GM12874 (cell line): ENCODE measurements around the gene U2AF1L4.

Source experiments
- TF ChIP-seq, protein P1 (sequence below): IDR thresholded peaks from 2 replicates; pipeline ENCODE4 v1.5.1; 2011; ENCODE audit warnings: low read depth, mild to moderate bottlenecking, control low read depth, low read length, moderate library complexity; ENCODE audit not compliant: insufficient read depth

Gene U2AF1L4

GRCh38 chr19:35722897-35723296 is 22.3 kb downstream of the U2AF1L4 start:
- TF ChIP-seq, protein P1, sequence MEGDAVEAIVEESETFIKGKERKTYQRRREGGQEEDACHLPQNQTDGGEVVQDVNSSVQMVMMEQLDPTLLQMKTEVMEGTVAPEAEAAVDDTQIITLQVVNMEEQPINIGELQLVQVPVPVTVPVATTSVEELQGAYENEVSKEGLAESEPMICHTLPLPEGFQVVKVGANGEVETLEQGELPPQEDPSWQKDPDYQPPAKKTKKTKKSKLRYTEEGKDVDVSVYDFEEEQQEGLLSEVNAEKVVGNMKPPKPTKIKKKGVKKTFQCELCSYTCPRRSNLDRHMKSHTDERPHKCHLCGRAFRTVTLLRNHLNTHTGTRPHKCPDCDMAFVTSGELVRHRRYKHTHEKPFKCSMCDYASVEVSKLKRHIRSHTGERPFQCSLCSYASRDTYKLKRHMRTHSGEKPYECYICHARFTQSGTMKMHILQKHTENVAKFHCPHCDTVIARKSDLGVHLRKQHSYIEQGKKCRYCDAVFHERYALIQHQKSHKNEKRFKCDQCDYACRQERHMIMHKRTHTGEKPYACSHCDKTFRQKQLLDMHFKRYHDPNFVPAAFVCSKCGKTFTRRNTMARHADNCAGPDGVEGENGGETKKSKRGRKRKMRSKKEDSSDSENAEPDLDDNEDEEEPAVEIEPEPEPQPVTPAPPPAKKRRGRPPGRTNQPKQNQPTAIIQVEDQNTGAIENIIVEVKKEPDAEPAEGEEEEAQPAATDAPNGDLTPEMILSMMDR: no peak

- TF ChIP-seq, protein P1: no peak
These were observed 22.8 kb downstream of the U2AF1L4 start for GRCh38 chr19:35722461-35722860.

DNA sequence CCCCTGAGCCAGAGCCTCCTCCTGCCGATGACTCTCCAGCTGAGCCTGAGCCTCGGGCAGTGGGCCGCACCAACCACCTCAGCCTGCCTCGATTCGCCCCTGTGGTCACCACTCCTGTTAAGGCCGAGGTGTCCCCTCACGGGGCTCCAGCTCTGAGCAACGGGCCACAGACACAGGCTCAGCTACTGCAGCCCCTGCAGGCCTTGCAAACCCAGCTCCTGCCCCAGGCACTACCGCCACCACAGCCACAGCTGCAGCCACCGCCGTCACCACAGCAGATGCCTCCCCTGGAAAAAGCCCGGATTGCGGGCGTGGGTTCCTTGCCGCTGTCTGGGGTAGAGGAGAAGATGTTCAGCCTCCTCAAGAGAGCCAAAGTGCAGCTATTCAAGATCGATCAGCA is 23.8 kb downstream of the U2AF1L4 start:
- TF ChIP-seq, protein P1: no peak

DNA sequence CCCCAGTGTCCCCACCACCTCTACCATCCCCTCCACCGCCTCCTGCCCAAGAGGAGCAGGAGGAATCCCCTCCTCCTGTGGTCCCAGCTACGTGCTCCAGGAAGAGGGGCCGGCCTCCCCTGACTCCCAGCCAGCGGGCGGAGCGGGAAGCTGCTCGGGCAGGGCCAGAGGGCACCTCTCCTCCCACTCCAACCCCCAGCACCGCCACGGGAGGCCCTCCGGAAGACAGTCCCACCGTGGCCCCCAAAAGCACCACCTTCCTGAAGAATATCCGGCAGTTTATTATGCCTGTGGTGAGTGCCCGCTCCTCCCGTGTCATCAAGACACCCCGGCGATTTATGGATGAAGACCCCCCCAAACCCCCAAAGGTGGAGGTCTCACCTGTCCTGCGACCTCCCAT is 24.6 kb downstream of the U2AF1L4 start:
- TF ChIP-seq, protein P1: no peak

DNA sequence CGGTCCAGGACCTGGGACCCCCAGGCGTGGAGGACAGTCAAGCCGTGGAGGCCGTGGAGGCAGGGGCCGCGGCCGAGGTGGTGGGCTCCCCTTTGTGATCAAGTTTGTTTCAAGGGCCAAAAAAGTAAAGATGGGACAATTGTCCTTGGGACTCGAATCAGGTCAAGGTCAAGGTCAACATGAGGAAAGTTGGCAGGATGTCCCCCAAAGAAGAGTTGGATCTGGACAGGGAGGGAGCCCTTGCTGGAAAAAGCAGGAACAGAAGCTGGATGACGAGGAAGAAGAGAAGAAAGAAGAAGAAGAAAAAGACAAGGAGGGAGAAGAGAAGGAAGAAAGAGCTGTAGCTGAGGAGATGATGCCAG is 25.1 kb downstream of the U2AF1L4 start:
- TF ChIP-seq, protein P1: no peak

DNA sequence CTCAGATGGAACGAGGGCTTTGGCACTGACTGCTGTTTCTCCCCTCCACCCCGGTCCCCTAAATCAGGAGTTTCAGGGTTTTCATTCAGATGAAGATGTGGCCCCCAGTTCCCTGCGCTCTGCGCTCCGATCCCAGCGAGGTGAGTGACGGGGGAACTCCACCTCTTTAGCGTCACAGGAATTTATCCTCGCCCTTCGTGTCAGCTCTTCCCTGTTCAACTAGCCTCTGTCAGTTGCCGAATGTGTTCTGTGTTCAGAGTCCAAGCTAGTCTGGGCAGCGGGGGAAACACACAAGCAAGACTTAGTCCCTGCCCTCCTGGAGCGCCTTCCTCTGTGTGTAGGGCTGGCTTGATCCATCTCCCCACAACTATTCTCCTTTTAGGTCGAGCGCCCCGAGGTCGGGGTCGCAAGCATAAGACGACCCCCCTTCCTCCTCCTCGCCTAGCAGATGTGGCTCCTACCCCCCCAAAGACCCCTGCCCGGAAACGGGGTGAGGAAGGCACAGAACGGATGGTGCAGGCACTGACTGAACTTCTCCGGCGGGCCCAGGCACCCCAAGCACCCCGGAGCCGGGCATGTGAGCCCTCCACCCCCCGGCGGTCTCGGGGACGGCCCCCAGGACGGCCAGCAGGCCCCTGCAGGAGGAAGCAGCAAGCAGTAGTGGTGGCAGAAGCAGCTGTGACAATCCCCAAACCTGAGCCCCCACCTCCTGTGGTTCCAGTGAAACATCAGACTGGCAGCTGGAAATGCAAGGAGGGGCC is 25.6 kb downstream of the U2AF1L4 start:
- TF ChIP-seq, protein P1: no peak

- TF ChIP-seq, protein P1: no peak
These were observed 26.7 kb downstream of the U2AF1L4 start for GRCh38 chr19:35718345-35719041.
